Hepatocyte (in vitro differentiated cells): ENCODE results near the gene KCNQ1. TPM values are rescaled to one million over a fixed set of nuclear protein-coding genes. Genes with fewer than 3 reads are reported as not detected.

Source experiments
- DNase-seq: peaks from one replicate; pipeline ENCODE4 v3.0.0-alpha.2; 2016; ENCODE audit warnings: low spot score
- H2AFZ ChIP-seq: fragments of 200-600 bp; sonication (generic); 2 replicates; pipeline ENCODE4 v1.6.0; 2016; ENCODE audit warnings: antibody characterized with exemption, mild to moderate bottlenecking
- H3K27ac ChIP-seq: fragments of 200-600 bp; sonication (generic); 2 replicates; pipeline ENCODE4 v1.5.1; 2016; ENCODE audit warnings: mild to moderate bottlenecking
- H3K27me3 ChIP-seq: fragments of 200-600 bp; sonication (generic); 2 replicates; pipeline ENCODE4 v1.6.1; 2016
- H3K36me3 ChIP-seq: fragments of 200-600 bp; sonication (generic); replicated peaks from 2 replicates; pipeline ENCODE4 v1.5.1; 2016; ENCODE audit warnings: low read depth; ENCODE audit not compliant: insufficient read depth
- H3K4me1 ChIP-seq: fragments of 200-600 bp; sonication (generic); 2 replicates; pipeline ENCODE4 v1.5.1; 2016; ENCODE audit warnings: mild to moderate bottlenecking, moderate library complexity; ENCODE audit not compliant: insufficient read depth
- H3K4me2 ChIP-seq: fragments of 200-600 bp; sonication (generic); 2 replicates; pipeline ENCODE4 v1.6.0; 2016
- H3K4me3 ChIP-seq: fragments of 200-600 bp; sonication (generic); 2 replicates; pipeline ENCODE4 v1.5.1; 2016; ENCODE audit warnings: mild to moderate bottlenecking
- H3K79me2 ChIP-seq: fragments of 200-600 bp; sonication (generic); 2 replicates; pipeline ENCODE4 v1.6.0; 2017; ENCODE audit warnings: mild to moderate bottlenecking
- H3K9me2 ChIP-seq: fragments of 200-600 bp; sonication (generic); replicated peaks from 2 replicates; pipeline ENCODE4 v1.6.0; 2017; ENCODE audit warnings: mild to moderate bottlenecking; ENCODE audit not compliant: insufficient read depth
- H3K9me3 ChIP-seq: fragments of 200-600 bp; sonication (generic); 2 replicates; pipeline ENCODE4 v1.5.1; 2016; ENCODE audit warnings: low read depth, mild to moderate bottlenecking
- H4K20me1 ChIP-seq: fragments of 200-600 bp; sonication (generic); 2 replicates; pipeline ENCODE4 v1.6.0; 2016; ENCODE audit warnings: mild to moderate bottlenecking; ENCODE audit not compliant: insufficient read depth, poor library complexity, severe bottlenecking
- CTCF ChIP-seq: fragments of 200-600 bp; sonication (generic); IDR thresholded peaks from 2 replicates; pipeline ENCODE4 v1.5.1; 2016; ENCODE audit warnings: antibody characterized with exemption, mild to moderate bottlenecking; ENCODE audit not compliant: poor library complexity
- EZH2 ChIP-seq: fragments of 200-600 bp; sonication (generic); IDR thresholded peaks from 2 replicates; pipeline ENCODE4 v1.6.1; 2016; ENCODE audit warnings: antibody characterized with exemption, mild to moderate bottlenecking, borderline replicate concordance
- EZH2phosphoT487 ChIP-seq: fragments of 200-600 bp; sonication (generic); IDR thresholded peaks from one replicate; pipeline ENCODE4 v1.6.1; 2018; ENCODE audit warnings: antibody characterized with exemption, mild to moderate bottlenecking, low read depth, moderate library complexity; ENCODE audit not compliant: unreplicated experiment, severe bottlenecking
- WGBS: methylation state at CpG from one replicate; pipeline ENCODE4 v1.1.6; 2016; ENCODE audit warnings: low lambda C conversion rate; ENCODE audit errors: missing lambda C conversion rate; 5-methylcytosine and 5-hydroxymethylcytosine counted together
- polyA plus RNA-seq: library from polyadenylated mRNA; unstranded; fragments of >200 nt; fragmentation: Nextera tagmentation; extraction: Ambion mirVana; gene quantifications from 2 replicates; pipeline ENCODE4 v1.2.1, GENCODE V29; 2016
- total RNA-seq: library from RNA; depleted of rRNA; stranded (reverse); fragments of >200 nt; gene quantifications from 2 replicates; pipeline ENCODE4 v1.2.3, GENCODE V29; 2014

KCNQ1 gene
- total and polyA plus RNA-seq, 2 experiments from 2014 or later, result 1.8 to 6.4 TPM

- Histone ChIP-seq H2AFZ (no peak overlapping the region), H3K4me3 (no peak overlapping the region), H3K4me2 (no peak overlapping the region), H3K79me2 (no peaks in the 10 kb centered on the region), H4K20me1 (no peaks in the 10 kb centered on the region), H3K27me3 (no peaks in the 10 kb centered on the region), H3K9me3 (no peaks in the 10 kb centered on the region), H3K4me1 (no peaks in the 10 kb centered on the region), H3K9me2 (no peaks in the 10 kb centered on the region), H3K27ac (no peak overlapping the region), H3K36me3 (no peaks in the 10 kb centered on the region)
- 95% methylated on average over 9 of the region's 9 CpGs for WGBS
- TF ChIP-seq EZH2 (no peak), CTCF (no peak), EZH2phosphoT487 (no peak)
- no peak for DNase-seq
Measured at GRCh38 chr11:2797741-2798361, 353.0 kb downstream of the KCNQ1 start.

GRCh38 chr11:2798951-2799761, 354.3 kb downstream of the KCNQ1 start:
- Histone ChIP-seq H3K36me3 (no peaks in the 10 kb centered on the region), H3K4me2 (no peak overlapping the region), H3K9me2 (no peaks in the 10 kb centered on the region), H2AFZ (no peak overlapping the region), H3K27ac (no peak overlapping the region), H3K27me3 (no peaks in the 10 kb centered on the region), H3K79me2 (no peaks in the 10 kb centered on the region), H3K4me3 (no peak overlapping the region), H4K20me1 (no peaks in the 10 kb centered on the region), H3K9me3 (no peaks in the 10 kb centered on the region), H3K4me1 (no peaks in the 10 kb centered on the region)
- DNase-seq, result no peak
- WGBS, result 92% methylated on average over 17 of the region's 17 CpGs
- TF ChIP-seq EZH2phosphoT487, result no peak
- TF ChIP-seq CTCF, result no peak
- TF ChIP-seq EZH2, result no peak

GRCh38 chr11:2799881-2800654, 355.3 kb downstream of the KCNQ1 start:
- no peak overlapping the region for H2AFZ ChIP-seq
- 75% methylated on average over 15 of the region's 15 CpGs for WGBS
- H3K27ac ChIP-seq, result no peak overlapping the region
- no peak for DNase-seq
- H3K4me3 ChIP-seq, result no peak overlapping the region
- no peaks in the 10 kb centered on the region for H3K27me3 ChIP-seq
- H4K20me1 ChIP-seq, result no peaks in the 10 kb centered on the region
- peaks cover 6% of the 10 kb centered on the region for H3K4me1 ChIP-seq
- no peak overlapping the region for H3K4me2 ChIP-seq
- no peak for TF ChIP-seq EZH2phosphoT487
- H3K36me3 ChIP-seq, result no peaks in the 10 kb centered on the region
- no peaks in the 10 kb centered on the region for H3K9me3 ChIP-seq
- no peaks in the 10 kb centered on the region for H3K79me2 ChIP-seq
- H3K9me2 ChIP-seq, result no peaks in the 10 kb centered on the region
